AG04449 (cell line): Measurements from ENCODE around the gene SARNP.

Experiments
- CTCF ChIA-PET: fragments of 350-600 bp; formaldehyde crosslinking; extraction: SDS; loops from one replicate; lab custom pipeline; 2021; ENCODE audit warnings: antibody characterized with exemption; lab: Yijun Ruan, JAX
- POLR2A ChIA-PET: fragments of 400-600, 350-600 bp; formaldehyde crosslinking; extraction: SDS; loops from one replicate; lab custom pipeline; 2020; ENCODE audit warnings: antibody characterized with exemption, inconsistent platforms; lab: Yijun Ruan, JAX
- DNase-seq: peaks from one replicate; pipeline ENCODE4 v3.0.0-alpha.2; 2010; ENCODE audit warnings: low read depth, low spot score
- H3K4me3 ChIP-seq: 2 replicates; pipeline ENCODE4 v1.5.1; 2011; ENCODE audit warnings: low read depth, mild to moderate bottlenecking, control low read depth, low read length
- CTCF ChIP-seq: IDR thresholded peaks from one replicate; pipeline ENCODE4 v1.5.1; 2011; ENCODE audit warnings: mild to moderate bottlenecking, moderate library complexity, low read length, control low read depth, inconsistent platforms; ENCODE audit not compliant: insufficient read depth; ENCODE audit errors: missing control alignments

The SARNP gene

GRCh38 chr12:55809274-55809673 lies 8.2 kb downstream of the SARNP start:
- CTCF ChIA-PET: interaction anchor here (1.7 to 4.3 kb wide), 2 partner anchors 13 to 71 kb away, joined by 10 to 28 read pairs; no protein-coding TSS in a partner anchor
- POLR2A ChIA-PET: no interaction called here
- no peak for TF ChIP-seq CTCF
- DNase-seq: no peak
- no peak overlapping the region for H3K4me3 ChIP-seq

- no peak for TF ChIP-seq CTCF
- ChIA-PET CTCF (interaction anchor here (0.9 to 4.3 kb wide), 5 partner anchors 10 to 133 kb away, joined by 3 to 28 read pairs (median 8); partner anchors contain the start of genes ORMDL2 and SARNP), POLR2A (no interaction called here)
- H3K4me3 ChIP-seq: no peak overlapping the region
- DNase-seq: no peak
Measured at GRCh38 chr12:55806982-55807381, 10.5 kb downstream of the SARNP start.

GRCh38 chr12:55797550-55797949 lies 20.0 kb downstream of the SARNP start:
- no peak overlapping the region for H3K4me3 ChIP-seq
- no peak for DNase-seq
- CTCF ChIA-PET: interaction anchor here (0.9 to 5.6 kb wide), 18 partner anchors 7 to 143 kb away, joined by 4 to 106 read pairs (median 5); partner anchors contain the start of genes DGKA, ORMDL2 and SARNP
- no peak for TF ChIP-seq CTCF
- POLR2A ChIA-PET: no interaction called here

- ChIA-PET CTCF (interaction anchor here (0.7 to 5.6 kb wide), 20 partner anchors 8 to 143 kb away, joined by 4 to 106 read pairs (median 6); partner anchors contain the start of genes DGKA, ORMDL2 and SARNP), POLR2A (no interaction called here)
- no peak overlapping the region for H3K4me3 ChIP-seq
- DNase-seq: no peak
- peak; percentile 54 for TF ChIP-seq CTCF
Measured at GRCh38 chr12:55797068-55797467, 20.5 kb downstream of the SARNP start.

GRCh38 chr12:55795950-55796349 lies 21.6 kb downstream of the SARNP start:
- no peak overlapping the region for H3K4me3 ChIP-seq
- TF ChIP-seq CTCF: no peak
- DNase-seq: no peak
- CTCF ChIA-PET: interaction anchor here (0.9 to 5.6 kb wide), 14 partner anchors 7 to 145 kb away, joined by 3 to 106 read pairs (median 7); no protein-coding TSS in a partner anchor
- POLR2A ChIA-PET: interaction anchor here (0.5 kb wide), 1 partner anchor 43 kb away, joined by 4 read pairs; no protein-coding TSS in a partner anchor

GRCh38 chr12:55789893-55790292 lies 27.6 kb downstream of the SARNP start:
- DNase-seq: no peak
- H3K4me3 ChIP-seq: no peak overlapping the region
- no peak for TF ChIP-seq CTCF
- ChIA-PET CTCF (interaction anchor here (1.2 to 1.8 kb wide), 2 partner anchors 51 to 137 kb away, joined by 3 to 8 read pairs; no protein-coding TSS in a partner anchor), POLR2A (no interaction called here)
